ENCODE data around the gene ULK3. TPM values are rescaled to one million over a fixed set of nuclear protein-coding genes. Genes with fewer than 3 reads are reported as not detected.

ULK3 gene
- total RNA-seq, 1 experiment from 2014 or later = 48.4 TPM

- Histone ChIP-seq H3K9ac (ENCODE audit: low read length) (no peak overlapping the region), H3K4me3 (replicated peaks in 1 of 2; ENCODE audit: low read depth in 1 of 2, low read length in 2 of 2) (no peak overlapping the region), H4K20me1 (ENCODE audit: insufficient read depth) (no peaks in the 10 kb centered on the region), H3K36me3 (ENCODE audit: control insufficient read depth in 1 of 2, insufficient read depth in 2 of 2, low read length in 2 of 2) (peaks cover 23 to 33% of the 10 kb centered on the region in 2 experiments; a peak in 3 of 4 replicates), H3K9me2 (ENCODE audit: insufficient read depth) (no peaks in the 10 kb centered on the region), H2AFZ (ENCODE audit: low read depth, low read length, poor library complexity, severe bottlenecking) (no peak overlapping the region), H3K9me3 (ENCODE audit: control insufficient read depth in 1 of 2, insufficient read depth in 1 of 2, low read depth in 1 of 2, low read length in 2 of 2) (no peaks in the 10 kb centered on the region), H3K4me1 (ENCODE audit: control insufficient read depth in 1 of 2, insufficient read depth in 2 of 2, low read length in 2 of 2) (peaks cover 0 to 5% of the 10 kb centered on the region in 2 experiments; a peak in 2 of 4 replicates), H3K27me3 (ENCODE audit: insufficient read depth, low read length) (no peaks in the 10 kb centered on the region), H3K79me2 (ENCODE audit: insufficient read depth, low read length) (peaks cover 8% of the 10 kb centered on the region; the same call in 1 of the 2 replicates), H3K27ac (ENCODE audit: low read depth, low read length) (no peak overlapping the region), H3K4me2 (ENCODE audit: low read length) (no peak overlapping the region)
- no peak for TF ChIP-seq RAD21 (IDR thresholded peaks at IDR 0.05; ENCODE audit: low read depth)
- TF ChIP-seq ZFX (IDR thresholded peaks at IDR 0.05) = no peak
- no peak for TF ChIP-seq ZNF274 (IDR thresholded peaks at IDR 0.05; ENCODE audit: low read depth, low read length)
- no peak for TF ChIP-seq CEBPB (IDR thresholded peaks at IDR 0.05; ENCODE audit: low read depth)
- no peak for TF ChIP-seq MAX (IDR thresholded peaks at IDR 0.05)
- no peak for TF ChIP-seq EZH2phosphoT487 (IDR thresholded peaks at IDR 0.05; ENCODE audit: borderline replicate concordance)
- TF ChIP-seq SP1 (IDR thresholded peaks at IDR 0.05; ENCODE audit: low read depth) = no peak
- TF ChIP-seq CBX3 (IDR thresholded peaks at IDR 0.05; ENCODE audit: low read depth) = no peak
- TF ChIP-seq EZH2 (IDR thresholded peaks at IDR 0.05) = no peak
- TF ChIP-seq POLR2AphosphoS5 (IDR thresholded peaks at IDR 0.05; ENCODE audit: low read depth, low read length) = no peak
- TF ChIP-seq, protein P1, sequence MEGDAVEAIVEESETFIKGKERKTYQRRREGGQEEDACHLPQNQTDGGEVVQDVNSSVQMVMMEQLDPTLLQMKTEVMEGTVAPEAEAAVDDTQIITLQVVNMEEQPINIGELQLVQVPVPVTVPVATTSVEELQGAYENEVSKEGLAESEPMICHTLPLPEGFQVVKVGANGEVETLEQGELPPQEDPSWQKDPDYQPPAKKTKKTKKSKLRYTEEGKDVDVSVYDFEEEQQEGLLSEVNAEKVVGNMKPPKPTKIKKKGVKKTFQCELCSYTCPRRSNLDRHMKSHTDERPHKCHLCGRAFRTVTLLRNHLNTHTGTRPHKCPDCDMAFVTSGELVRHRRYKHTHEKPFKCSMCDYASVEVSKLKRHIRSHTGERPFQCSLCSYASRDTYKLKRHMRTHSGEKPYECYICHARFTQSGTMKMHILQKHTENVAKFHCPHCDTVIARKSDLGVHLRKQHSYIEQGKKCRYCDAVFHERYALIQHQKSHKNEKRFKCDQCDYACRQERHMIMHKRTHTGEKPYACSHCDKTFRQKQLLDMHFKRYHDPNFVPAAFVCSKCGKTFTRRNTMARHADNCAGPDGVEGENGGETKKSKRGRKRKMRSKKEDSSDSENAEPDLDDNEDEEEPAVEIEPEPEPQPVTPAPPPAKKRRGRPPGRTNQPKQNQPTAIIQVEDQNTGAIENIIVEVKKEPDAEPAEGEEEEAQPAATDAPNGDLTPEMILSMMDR (IDR thresholded peaks at IDR 0.05 in 2 of 3, conservative IDR thresholded peaks at IDR 0.05 in 1 of 3; ENCODE audit: borderline replicate concordance in 1 of 3, insufficient read depth in 1 of 3, low read depth in 2 of 3, low read length in 2 of 3) = no peak
- no peak for TF ChIP-seq SRF (IDR thresholded peaks at IDR 0.05; ENCODE audit: low read depth)
- no peak for TF ChIP-seq SIN3A (IDR thresholded peaks at IDR 0.05; ENCODE audit: low read depth)
- no peak for TF ChIP-seq TCF7L2 (IDR thresholded peaks at IDR 0.05; ENCODE audit: borderline replicate concordance, extremely low read depth, insufficient read depth, insufficient read length)
- no peak for TF ChIP-seq JUND (IDR thresholded peaks at IDR 0.05)
- BruUV-seq (replicated peaks) = no TSS peak
- ChIA-PET POLR2A (no interaction called here), CTCF (no interaction called here), RAD21 (ENCODE audit: low non-redundant PET in 1 of 2, low total read pairs in 2 of 2, uncharacterized antibody in 2 of 2, unreplicated experiment in 2 of 2) (no interaction called here)
- intact Hi-C loops (cut with micrococcal nuclease) = no loop called here
- ATAC-seq = no peak
- no peak for DNase-seq (ENCODE audit: low read depth, low spot score)
These were observed 9.0 kb upstream of the ULK3 start for GRCh38 chr15:74851960-74852359.
